Activated CD8-positive, alpha-beta memory T cell treated with anti-CD3 and anti-CD28 coated beads, Interleukin-2, amount 10 ng/mL, durations not matched to agents 7 days and 5 days (primary cell): ENCODE results near the gene SCN5A. TPM values are rescaled to one million over a fixed set of nuclear protein-coding genes. Genes with fewer than 3 reads are reported as not detected.

Experiments
- ATAC-seq: fragments of 150-1000 bp; cut with Tn5 transposase; one replicate; pipeline ENCODE4 v1.10.0; 2021; ENCODE audit warnings: moderate library complexity
- CTCF ChIA-PET: fragments of 350-600 bp; sonication (Branson Sonifier 250); formaldehyde crosslinking; loops from one replicate; lab custom pipeline; 2021; ENCODE audit warnings: antibody characterized with exemption; lab: Charles Lee
- DNase-seq: peaks from one replicate; pipeline ENCODE4 v3.0.0-alpha.2; 2020
- H3K27ac Mint-ChIP-seq: one replicate; pipeline ENCODE4 v1.8.0; 2021; ENCODE audit warnings: mild to moderate bottlenecking, mixed read lengths
- H3K27me3 Mint-ChIP-seq: one replicate; pipeline ENCODE4 v1.8.0; 2021; ENCODE audit warnings: mixed read lengths
- H3K36me3 Mint-ChIP-seq: one replicate; pipeline ENCODE4 v1.8.0; 2021; ENCODE audit warnings: mild to moderate bottlenecking, mixed read lengths
- H3K4me1 Mint-ChIP-seq: one replicate; pipeline ENCODE4 v1.8.0; 2021; ENCODE audit warnings: mixed read lengths
- H3K4me3 Mint-ChIP-seq: one replicate; pipeline ENCODE4 v1.8.0; 2021; ENCODE audit warnings: mild to moderate bottlenecking, moderate library complexity, mixed read lengths
- H3K9me3 Mint-ChIP-seq: one replicate; pipeline ENCODE4 v1.8.0; 2022; ENCODE audit warnings: low read depth, mixed read lengths
- total RNA-seq, 2 experiments: library from RNA; stranded (reverse); gene quantifications; one replicate each; pipeline ENCODE4 v1.2.3, GENCODE V29; 2021

The SCN5A gene
- total RNA-seq, 2 experiments from 2014 or later, result not detected

DNA sequence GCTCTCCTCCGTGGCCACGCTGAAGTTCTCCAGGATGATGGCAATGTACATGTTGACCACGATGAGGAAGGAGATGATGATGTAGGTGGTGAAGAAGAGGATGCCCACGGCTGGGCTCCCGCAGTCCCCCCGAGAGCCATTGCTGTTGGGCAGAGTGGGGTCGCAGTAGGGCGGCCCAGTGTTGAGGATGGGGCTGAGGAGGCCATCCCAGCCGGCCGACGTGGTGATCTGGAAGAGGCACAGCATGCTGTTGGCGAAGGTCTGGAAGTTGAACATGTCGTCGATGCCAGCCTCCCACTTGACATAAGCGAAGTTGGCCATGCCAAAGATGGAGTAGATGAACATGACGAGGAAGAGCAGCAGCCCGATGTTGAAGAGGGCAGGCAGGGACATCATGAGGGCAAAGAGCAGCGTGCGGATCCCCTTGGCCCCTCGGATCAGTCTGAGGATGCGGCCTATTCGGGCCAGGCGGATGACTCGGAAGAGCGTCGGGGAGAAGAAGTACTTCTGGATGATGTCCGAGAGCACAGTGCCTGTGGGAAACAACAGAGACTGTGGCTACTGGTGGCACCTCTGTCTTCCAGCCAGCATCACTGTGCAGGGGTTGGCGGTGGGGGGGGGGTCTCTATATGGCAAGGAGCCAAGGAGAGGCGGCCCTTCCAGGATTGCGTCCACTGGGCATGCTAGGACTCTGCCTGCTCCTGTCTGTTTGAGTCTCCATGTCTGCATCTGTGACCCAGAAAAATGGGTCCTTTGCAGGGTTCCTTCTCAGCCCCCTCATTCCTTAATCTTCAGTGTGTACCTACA, 98.3 kb downstream of the SCN5A start:
- Mint-ChIP-seq H3K27ac (no peak overlapping the region), H3K27me3 (peaks cover 2% of the 10 kb centered on the region), H3K36me3 (no peaks in the 10 kb centered on the region), H3K4me3 (no peak overlapping the region), H3K4me1 (peaks cover 5% of the 10 kb centered on the region), H3K9me3 (no peaks in the 10 kb centered on the region)
- DNase-seq, result peak; percentile 32
- CTCF ChIA-PET, result no interaction called here
- ATAC-seq, result no peak

DNA sequence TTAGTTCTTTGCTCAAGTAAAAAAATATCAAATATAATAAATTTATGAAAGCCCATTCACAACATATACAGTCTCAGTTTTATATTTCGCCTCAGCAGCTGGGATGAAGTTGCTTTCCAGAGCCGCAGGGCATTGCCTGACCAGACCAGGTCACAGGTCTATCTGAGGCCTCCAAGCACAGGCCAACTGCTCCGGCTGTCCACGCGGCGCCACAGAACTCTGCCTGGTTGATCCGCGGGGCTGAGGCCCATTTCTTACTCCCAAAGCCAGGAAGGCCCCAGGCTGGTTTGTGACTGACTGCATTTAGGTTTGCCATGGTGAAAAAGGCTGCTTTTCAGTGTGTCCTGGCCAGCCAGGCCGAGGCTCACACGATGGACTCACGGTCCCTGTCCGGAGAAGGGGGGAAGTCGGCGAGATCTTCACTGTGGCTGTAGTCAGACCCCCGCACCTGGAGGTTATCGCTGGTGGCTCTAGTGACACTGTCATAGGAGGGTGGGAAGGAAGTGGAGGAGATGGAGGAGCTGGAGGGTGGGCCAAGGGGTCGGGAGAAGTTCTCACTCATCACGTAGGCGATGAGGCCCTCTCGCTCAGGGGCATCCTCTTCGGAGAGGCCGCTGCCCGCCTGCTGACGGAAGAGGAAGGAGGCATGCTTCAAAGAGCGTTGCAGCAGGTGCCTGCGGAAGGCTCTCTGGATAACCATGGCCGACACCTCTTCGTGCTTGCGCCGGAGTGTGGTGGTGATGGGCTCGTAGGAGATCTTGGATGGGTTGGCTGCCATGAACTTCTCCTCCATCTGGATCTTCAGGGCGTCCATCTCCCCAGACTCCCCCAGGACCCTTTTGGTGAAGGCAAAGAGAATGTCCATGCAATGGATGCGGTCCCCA, 99.3 kb downstream of the SCN5A start:
- peaks cover 5% of the 10 kb centered on the region for H3K27me3 Mint-ChIP-seq
- no peak overlapping the region for H3K27ac Mint-ChIP-seq
- no peak overlapping the region for H3K4me3 Mint-ChIP-seq
- H3K36me3 Mint-ChIP-seq, result no peaks in the 10 kb centered on the region
- CTCF ChIA-PET, result interaction anchor here (1.3 kb wide), 1 partner anchor 28 kb away, joined by 3 read pairs; no protein-coding TSS in a partner anchor
- peaks cover 5% of the 10 kb centered on the region for H3K4me1 Mint-ChIP-seq
- DNase-seq (peak; percentile 37), ATAC-seq (no peak)
- H3K9me3 Mint-ChIP-seq, result no peaks in the 10 kb centered on the region

DNA sequence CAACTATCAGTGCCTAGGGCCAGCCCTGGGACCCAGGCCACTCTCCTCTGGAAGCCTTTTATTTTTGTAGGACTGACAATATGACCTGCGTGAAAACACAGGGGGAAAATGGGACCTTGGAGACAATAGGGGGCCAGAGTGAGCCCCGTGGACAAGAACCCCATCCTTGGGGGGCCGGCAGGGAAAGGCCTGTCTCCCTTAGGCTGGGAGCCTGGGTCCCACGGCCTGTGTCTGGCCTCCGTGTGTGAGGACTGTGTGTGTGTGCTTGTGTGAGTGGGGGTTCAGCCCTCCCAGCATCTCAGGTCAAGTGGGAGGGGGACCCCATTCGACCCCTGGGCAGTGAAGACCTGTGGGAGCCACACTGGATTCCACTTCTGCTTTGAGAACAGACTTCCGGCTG, 100.0 kb downstream of the SCN5A start:
- CTCF ChIA-PET, result interaction anchor here (1.3 kb wide), 1 partner anchor 28 kb away, joined by 3 read pairs; no protein-coding TSS in a partner anchor
- Mint-ChIP-seq H3K27me3 (peaks cover 5% of the 10 kb centered on the region), H3K9me3 (no peaks in the 10 kb centered on the region), H3K27ac (no peak overlapping the region), H3K4me3 (no peak overlapping the region), H3K4me1 (peaks cover 5% of the 10 kb centered on the region), H3K36me3 (no peaks in the 10 kb centered on the region)
- DNase-seq (peak; percentile 15), ATAC-seq (no peak)

DNA sequence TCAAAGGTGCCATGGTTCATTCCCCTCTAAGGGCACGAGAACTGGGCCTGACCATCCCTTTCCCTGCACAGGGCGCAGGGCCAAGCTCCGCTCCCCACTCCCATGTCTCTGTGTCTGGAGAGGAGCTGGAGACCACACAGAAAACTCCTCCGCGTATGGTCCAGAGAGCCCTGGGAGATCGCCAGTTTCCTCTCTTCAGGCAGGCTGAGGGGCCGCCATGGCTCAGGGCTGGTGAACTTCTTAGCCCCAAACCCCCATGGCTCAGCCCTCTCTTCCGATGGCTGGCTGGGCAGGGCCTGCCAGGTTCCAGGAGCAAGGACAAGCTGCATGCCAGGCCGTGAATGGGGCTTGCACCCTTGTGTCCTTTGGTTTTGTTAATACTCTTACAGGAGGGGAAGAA, 100.4 kb downstream of the SCN5A start:
- Mint-ChIP-seq H3K9me3 (no peaks in the 10 kb centered on the region), H3K27me3 (peaks cover 5% of the 10 kb centered on the region), H3K27ac (no peak overlapping the region), H3K36me3 (no peaks in the 10 kb centered on the region), H3K4me1 (peaks cover 5% of the 10 kb centered on the region), H3K4me3 (no peak overlapping the region)
- no peak for ATAC-seq
- CTCF ChIA-PET, result no interaction called here
- no peak for DNase-seq

DNA sequence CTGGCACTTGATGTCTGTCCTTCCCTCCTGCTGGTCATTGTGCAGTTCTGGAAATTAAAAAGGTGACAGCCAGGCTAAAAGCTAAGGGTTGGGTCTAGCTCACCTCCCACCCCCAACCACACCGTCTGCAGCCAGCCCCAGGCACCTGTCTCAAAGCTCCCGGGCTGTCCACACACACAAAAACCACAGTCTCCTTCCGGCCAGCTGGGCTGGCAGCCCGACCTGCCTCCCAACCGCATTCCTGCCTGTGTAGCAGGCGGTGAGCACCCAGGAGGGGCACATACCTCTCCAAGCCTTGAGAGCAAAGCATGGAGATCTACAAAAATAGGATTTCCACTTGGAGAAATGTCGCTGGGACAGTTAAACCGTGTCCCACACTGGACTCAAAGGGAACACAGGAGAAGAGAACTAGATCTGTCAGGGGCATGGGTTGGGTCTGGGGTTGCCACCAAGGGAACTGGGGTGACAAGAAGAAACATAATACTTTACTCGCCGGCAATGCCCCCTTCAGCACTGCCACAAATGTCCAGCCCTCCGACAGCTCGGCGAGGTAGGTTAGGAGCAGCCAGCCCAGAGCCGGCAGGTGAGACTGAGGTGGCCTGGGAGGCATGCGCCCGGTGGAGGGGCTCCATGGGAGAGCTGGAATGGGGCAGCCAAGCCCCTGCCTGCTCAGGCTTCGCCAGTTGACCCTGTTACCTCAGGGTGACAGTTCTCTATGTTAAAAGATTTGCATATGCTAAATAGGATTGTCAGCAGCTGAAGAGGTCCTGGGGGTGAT, 101.1 kb downstream of the SCN5A start:
- Mint-ChIP-seq H3K36me3 (no peaks in the 10 kb centered on the region), H3K4me1 (peaks cover 5% of the 10 kb centered on the region), H3K4me3 (no peak overlapping the region), H3K9me3 (no peaks in the 10 kb centered on the region), H3K27ac (no peak overlapping the region), H3K27me3 (peaks cover 5% of the 10 kb centered on the region)
- CTCF ChIA-PET, result no interaction called here
- ATAC-seq, result no peak
- DNase-seq, result no peak

DNA sequence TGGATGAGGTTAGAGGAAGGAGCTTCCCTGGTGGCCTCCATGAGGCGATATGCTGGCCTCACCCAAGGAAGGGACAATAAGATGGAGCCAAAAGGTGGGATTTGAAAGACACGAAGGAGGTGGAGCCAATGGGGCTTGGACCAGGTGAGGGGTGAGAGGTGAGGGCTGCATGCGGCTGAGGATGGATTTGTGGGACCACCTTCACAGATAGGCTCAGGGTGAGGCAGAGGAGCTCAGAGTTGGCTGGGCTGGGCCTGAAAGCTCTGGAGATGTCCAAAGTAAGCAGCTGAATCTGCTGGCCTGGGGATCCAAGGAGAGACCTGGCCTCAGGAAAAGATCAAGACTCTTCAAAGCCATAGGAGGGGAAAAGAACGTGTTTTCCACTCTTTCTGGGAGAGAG, 103.5 kb downstream of the SCN5A start:
- CTCF ChIA-PET, result no interaction called here
- H3K27me3 Mint-ChIP-seq, result peaks cover 5% of the 10 kb centered on the region
- H3K4me3 Mint-ChIP-seq, result no peak overlapping the region
- ATAC-seq (no peak), DNase-seq (no peak)
- H3K4me1 Mint-ChIP-seq, result peaks cover 5% of the 10 kb centered on the region
- no peak overlapping the region for H3K27ac Mint-ChIP-seq
- no peaks in the 10 kb centered on the region for H3K9me3 Mint-ChIP-seq
- H3K36me3 Mint-ChIP-seq, result no peaks in the 10 kb centered on the region

DNA sequence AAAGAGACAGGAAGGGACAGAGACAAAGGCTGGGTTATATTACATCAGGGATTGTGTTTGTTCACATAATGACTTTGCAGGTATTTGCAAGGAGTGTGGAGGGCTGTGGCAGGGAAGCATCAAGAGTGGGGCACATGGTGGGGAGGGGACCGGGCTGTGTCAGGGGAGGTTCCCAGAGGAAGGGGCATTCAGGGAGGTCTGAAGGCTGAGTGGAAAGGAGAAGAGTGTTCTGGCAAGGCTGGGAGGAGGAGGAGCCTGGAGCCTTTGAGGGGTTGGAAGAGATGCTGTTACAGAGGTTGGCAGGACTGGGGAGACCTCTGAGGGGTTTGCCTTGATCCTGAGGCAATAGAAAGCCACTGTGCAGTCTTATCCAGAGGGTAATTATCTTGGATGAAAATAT, 103.9 kb downstream of the SCN5A start:
- CTCF ChIA-PET, result no interaction called here
- no peaks in the 10 kb centered on the region for H3K9me3 Mint-ChIP-seq
- peaks cover 5% of the 10 kb centered on the region for H3K4me1 Mint-ChIP-seq
- H3K36me3 Mint-ChIP-seq, result no peaks in the 10 kb centered on the region
- DNase-seq (no peak), ATAC-seq (no peak)
- H3K27ac Mint-ChIP-seq, result no peak overlapping the region
- H3K27me3 Mint-ChIP-seq, result peaks cover 5% of the 10 kb centered on the region
- no peak overlapping the region for H3K4me3 Mint-ChIP-seq

DNA sequence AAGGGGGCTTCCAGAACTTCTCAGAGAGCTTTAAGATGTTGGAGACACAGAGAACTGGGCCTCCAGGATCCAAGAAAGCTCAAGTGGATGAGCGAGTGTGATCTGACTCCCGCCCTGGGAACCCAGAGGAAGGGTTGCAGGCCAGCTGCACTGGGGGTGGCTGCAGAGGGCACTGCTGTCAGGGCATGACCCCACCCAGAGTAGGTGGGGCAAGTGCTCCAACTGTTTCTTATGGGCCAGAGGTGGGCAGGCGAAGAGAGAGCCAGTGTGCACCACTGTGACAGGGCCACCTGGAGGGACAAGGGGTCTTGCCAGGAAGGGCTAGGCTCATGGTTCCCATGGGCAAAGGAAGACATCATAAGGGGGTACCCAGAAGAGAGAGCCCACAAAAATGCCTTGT, 104.6 kb downstream of the SCN5A start:
- Mint-ChIP-seq H3K9me3 (no peaks in the 10 kb centered on the region), H3K27ac (no peak overlapping the region), H3K36me3 (no peaks in the 10 kb centered on the region), H3K4me1 (peaks cover 5% of the 10 kb centered on the region), H3K4me3 (no peak overlapping the region), H3K27me3 (peaks cover 5% of the 10 kb centered on the region)
- no peak for ATAC-seq
- DNase-seq, result no peak
- CTCF ChIA-PET, result no interaction called here

DNA sequence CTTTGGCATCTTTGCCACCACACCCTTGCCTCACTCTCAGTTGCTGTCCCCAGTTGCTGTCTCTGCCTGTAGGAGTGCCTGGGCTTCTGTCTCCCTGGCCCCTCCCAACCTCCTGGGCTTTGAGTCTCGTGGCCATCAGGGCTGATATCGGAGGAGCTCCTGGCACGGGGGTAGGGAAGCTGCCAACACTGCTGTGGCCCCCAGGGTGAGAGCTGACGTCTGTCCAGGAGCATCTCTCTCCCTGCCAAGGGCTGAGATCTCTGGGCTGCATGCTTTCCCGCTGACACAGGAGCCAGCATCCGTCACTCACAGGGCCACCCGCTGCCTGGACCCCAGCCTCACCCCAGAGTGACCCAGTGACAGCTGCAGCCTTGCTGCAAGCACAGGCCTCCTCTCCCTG, 105.9 kb downstream of the SCN5A start:
- Mint-ChIP-seq H3K9me3 (no peaks in the 10 kb centered on the region), H3K4me3 (no peak overlapping the region), H3K27ac (no peak overlapping the region), H3K4me1 (peaks cover 5% of the 10 kb centered on the region), H3K27me3 (peaks cover 5% of the 10 kb centered on the region), H3K36me3 (no peaks in the 10 kb centered on the region)
- ATAC-seq, result no peak
- CTCF ChIA-PET, result no interaction called here
- DNase-seq, result no peak

DNA sequence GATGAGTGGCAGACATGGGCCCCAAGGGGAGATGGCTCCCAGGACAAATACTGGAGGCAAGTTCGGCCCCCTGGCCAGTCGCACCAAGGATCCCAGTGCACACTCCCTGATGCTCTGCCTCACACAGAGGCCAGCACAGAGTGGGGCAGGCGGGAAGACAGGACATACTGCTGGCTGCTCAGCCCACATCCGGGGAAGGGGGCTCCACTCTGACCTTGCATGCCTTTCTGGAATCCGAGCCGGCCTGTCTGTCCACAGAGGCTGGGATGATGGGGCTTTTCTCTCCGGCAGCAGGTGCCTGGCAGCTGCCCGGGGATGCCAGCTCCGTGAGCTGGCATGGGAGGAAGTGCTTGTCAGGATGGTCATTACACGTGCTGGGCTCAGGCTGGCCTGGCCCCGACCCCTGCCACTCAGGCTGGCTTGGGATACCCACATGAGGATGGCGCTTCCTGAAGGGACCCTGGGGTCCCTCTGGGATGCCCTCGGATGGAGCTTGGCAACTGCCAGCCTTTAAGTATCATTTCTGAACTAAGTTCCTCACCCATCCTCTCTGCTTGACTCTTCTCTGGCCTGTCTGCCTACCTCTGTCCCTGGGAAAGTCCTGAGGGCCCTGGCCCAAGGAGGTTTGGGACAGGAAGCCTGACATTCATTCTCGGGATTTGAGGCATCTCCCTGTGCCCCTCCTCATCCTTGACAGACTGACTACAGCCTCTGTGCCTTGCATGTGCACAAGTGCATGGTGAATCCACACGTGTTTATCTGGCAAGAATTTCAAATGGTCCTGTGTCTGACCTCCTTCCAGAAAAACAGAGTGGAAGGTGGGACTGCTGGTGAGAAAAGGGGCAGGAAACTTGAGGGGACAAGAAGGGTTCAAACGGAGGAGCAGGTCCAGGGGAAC, 106.8 kb downstream of the SCN5A start:
- CTCF ChIA-PET, result no interaction called here
- Mint-ChIP-seq H3K4me3 (no peak overlapping the region), H3K9me3 (no peaks in the 10 kb centered on the region), H3K27ac (no peak overlapping the region), H3K4me1 (no peaks in the 10 kb centered on the region), H3K36me3 (no peaks in the 10 kb centered on the region), H3K27me3 (peaks cover 5% of the 10 kb centered on the region)
- DNase-seq, result no peak
- ATAC-seq, result no peak

DNA sequence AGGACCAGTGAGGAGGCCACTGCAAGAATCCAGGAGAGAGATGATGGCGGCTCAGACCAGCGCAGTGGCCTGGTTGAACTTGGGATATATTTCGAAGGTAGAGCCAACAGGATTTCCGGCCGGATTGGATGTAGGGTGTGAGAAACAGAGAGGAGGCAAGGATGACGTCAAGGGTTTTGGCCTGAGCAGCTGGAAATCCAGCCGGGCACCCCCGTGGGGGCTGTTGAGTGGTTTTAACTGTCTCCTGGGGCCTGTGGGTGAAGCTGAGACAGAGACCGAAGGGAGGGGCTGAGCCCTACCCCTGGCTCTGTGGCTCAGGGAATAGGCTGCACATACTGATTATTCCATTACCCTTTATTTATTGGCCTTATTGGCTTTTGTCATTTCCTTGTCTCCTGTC, 107.7 kb downstream of the SCN5A start:
- CTCF ChIA-PET, result no interaction called here
- H3K9me3 Mint-ChIP-seq, result no peaks in the 10 kb centered on the region
- no peak for DNase-seq
- H3K36me3 Mint-ChIP-seq, result no peaks in the 10 kb centered on the region
- no peak overlapping the region for H3K4me3 Mint-ChIP-seq
- H3K27me3 Mint-ChIP-seq, result peaks cover 5% of the 10 kb centered on the region
- H3K27ac Mint-ChIP-seq, result no peak overlapping the region
- no peaks in the 10 kb centered on the region for H3K4me1 Mint-ChIP-seq
- no peak for ATAC-seq

DNA sequence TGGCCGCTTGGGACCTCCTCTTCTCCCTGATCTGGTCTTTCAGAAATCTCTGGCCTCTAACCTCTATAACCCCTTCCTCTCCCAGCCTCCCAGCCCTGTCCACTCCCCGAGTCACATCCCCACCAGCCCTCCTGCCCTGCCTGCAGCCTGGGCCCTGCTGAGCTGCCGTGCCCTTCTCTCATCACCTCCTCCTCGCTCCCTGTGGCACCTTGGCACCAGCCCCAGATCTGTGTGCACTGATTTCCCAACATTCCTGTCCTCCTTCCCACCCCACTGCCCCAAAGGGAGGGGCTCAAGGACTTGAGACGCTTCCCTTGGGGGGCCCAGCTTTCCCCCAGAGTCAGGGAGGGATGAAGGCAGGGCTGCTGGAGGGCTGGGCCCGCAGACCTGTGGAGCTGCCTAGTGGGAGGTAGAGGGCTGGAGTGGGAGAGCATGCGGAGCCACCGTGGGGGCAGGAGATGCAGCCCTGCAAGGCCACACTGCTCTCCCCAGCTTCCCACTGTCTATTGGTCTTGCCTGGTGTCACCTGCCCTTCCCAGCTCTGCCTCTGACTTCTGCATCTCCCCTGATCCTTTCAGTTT, 110.6 kb downstream of the SCN5A start:
- no peaks in the 10 kb centered on the region for H3K9me3 Mint-ChIP-seq
- no peaks in the 10 kb centered on the region for H3K27me3 Mint-ChIP-seq
- no peak overlapping the region for H3K4me3 Mint-ChIP-seq
- H3K4me1 Mint-ChIP-seq, result no peaks in the 10 kb centered on the region
- peaks cover 7% of the 10 kb centered on the region for H3K36me3 Mint-ChIP-seq
- no peak for DNase-seq
- CTCF ChIA-PET, result interaction anchor here (1.5 kb wide), 1 partner anchor 17 kb away, joined by 5 read pairs; no protein-coding TSS in a partner anchor
- no peak for ATAC-seq
- no peak overlapping the region for H3K27ac Mint-ChIP-seq
